Smooth muscle cell (in vitro differentiated cells): ENCODE results near the gene PCDHA10. TPM values are rescaled to one million over a fixed set of nuclear protein-coding genes. Genes with fewer than 3 reads are reported as not detected.
A peak's percentile ranks its signal among the peaks of the same experiment; 100 is the strongest.
"Not testable (repeated sequence)": the region's sequence is repeated elsewhere in the genome, so short reads cannot be mapped to it uniquely, and the experiment has no call there.

Experiments used
- DNase-seq: peaks from one replicate; lab custom pipeline; 2025; ENCODE audit not compliant: unreplicated experiment; lab: John Stamatoyannopoulos, UW
- H2AFZ ChIP-seq: fragments of 200-600 bp; sonication (generic); 2 replicates; pipeline ENCODE4 v1.6.0; 2016; ENCODE audit warnings: antibody characterized with exemption, low read depth, mild to moderate bottlenecking
- H3F3A ChIP-seq: fragments of 200-600 bp; sonication (generic); 2 replicates; pipeline ENCODE4 v1.6.0; 2017; ENCODE audit warnings: antibody characterized with exemption, low read depth
- H3K27ac ChIP-seq: fragments of 200-600 bp; sonication (generic); 2 replicates; pipeline ENCODE4 v1.5.1; 2016; ENCODE audit warnings: low read depth, mild to moderate bottlenecking
- H3K27me3 ChIP-seq: fragments of 200-600 bp; sonication (generic); 2 replicates; pipeline ENCODE4 v1.6.1; 2016; ENCODE audit warnings: low read depth, mild to moderate bottlenecking
- H3K36me3 ChIP-seq: fragments of 200-600 bp; sonication (generic); 2 replicates; pipeline ENCODE4 v1.5.1; 2016; ENCODE audit warnings: low read depth
- H3K4me1 ChIP-seq: fragments of 200-600 bp; sonication (generic); 2 replicates; pipeline ENCODE4 v1.5.1; 2016; ENCODE audit warnings: low read depth
- H3K4me2 ChIP-seq: fragments of 200-600 bp; sonication (generic); 2 replicates; pipeline ENCODE4 v1.6.0; 2016; ENCODE audit warnings: mild to moderate bottlenecking
- H3K4me3 ChIP-seq: fragments of 200-600 bp; sonication (generic); 2 replicates; pipeline ENCODE4 v1.5.1; 2016; ENCODE audit warnings: mild to moderate bottlenecking
- H3K79me2 ChIP-seq: fragments of 200-600 bp; sonication (generic); 2 replicates; pipeline ENCODE4 v1.6.0; 2016; ENCODE audit warnings: low read depth, mild to moderate bottlenecking
- H3K9ac ChIP-seq: fragments of 200-600 bp; sonication (generic); 2 replicates; pipeline ENCODE4 v1.6.0; 2016; ENCODE audit warnings: low read depth
- H3K9me3 ChIP-seq: fragments of 200-600 bp; sonication (generic); replicated peaks from 2 replicates; pipeline ENCODE4 v1.5.1; 2016; ENCODE audit warnings: low read depth
- H4K20me1 ChIP-seq: fragments of 200-600 bp; sonication (generic); 2 replicates; pipeline ENCODE4 v1.6.0; 2016; ENCODE audit warnings: low read depth
- CTCF ChIP-seq: fragments of 200-600 bp; sonication (generic); IDR thresholded peaks from 2 replicates; pipeline ENCODE4 v1.5.1; 2017; ENCODE audit warnings: borderline replicate concordance, mild to moderate bottlenecking, antibody characterized with exemption; ENCODE audit not compliant: insufficient read depth, poor library complexity, severe bottlenecking
- WGBS: methylation state at CpG from one replicate; pipeline ENCODE4 v1.1.7; 2016; ENCODE audit warnings: low lambda C conversion rate; 5-methylcytosine and 5-hydroxymethylcytosine counted together
- polyA plus RNA-seq: library from polyadenylated mRNA; unstranded; fragments of >200 nt; fragmentation: Nextera tagmentation; extraction: Ambion mirVana; gene quantifications from 2 replicates; pipeline ENCODE4 v1.2.1, GENCODE V29; 2016
- total RNA-seq: library from RNA; depleted of rRNA; stranded (reverse); fragments of >200 nt; gene quantifications from 2 replicates; pipeline ENCODE4 v1.2.3, GENCODE V29; 2014

Gene PCDHA10
- total and polyA plus RNA-seq, 2 experiments from 2014 or later: 10.1 to 16.1 TPM

- TF ChIP-seq CTCF: no peak
- WGBS: 98% methylated on average over 95 of the region's 114 CpGs
Observed at GRCh38 chr5:140870221-140871201, 14.8 kb downstream of the PCDHA10 start.

GRCh38 chr5:140875085-140876065 is 19.7 kb downstream of the PCDHA10 start, which contains the start of gene PCDHA12:
Gene PCDHA12 (plus strand): TSS chr5:140875308. CDS start chr5:140875473, 165 bp downstream.
- TF ChIP-seq CTCF: peak; percentile 66
- H3K9me3 ChIP-seq: no peaks in the 10 kb centered on the region
- peak within 1 kb of the TSS; percentile 55 for H2AFZ ChIP-seq
- H3K4me1 ChIP-seq: peaks cover 9% of the 10 kb centered on the region
- H4K20me1 ChIP-seq: peaks cover 3% of the 10 kb centered on the region
- H3K79me2 ChIP-seq: no peaks in the 10 kb centered on the region
- 7% methylated on average over 47 of the region's 47 CpGs for WGBS
- no peak for DNase-seq
- H3K4me3 ChIP-seq: peak within 1 kb of the TSS; percentile 72
- H3K27ac ChIP-seq: peak within 1 kb of the TSS; percentile 41
- no peaks in the 10 kb centered on the region for H3K36me3 ChIP-seq
- H3K27me3 ChIP-seq: no peaks in the 10 kb centered on the region
- H3F3A ChIP-seq: no peaks in the 10 kb centered on the region
- H3K4me2 ChIP-seq: peak within 1 kb of the TSS; percentile 85
- H3K9ac ChIP-seq: peak within 1 kb of the TSS; percentile 39

More at GRCh38 chr5:140870221-140871201, 14.8 kb downstream of the PCDHA10 start:
- no peak for DNase-seq
- Histone ChIP-seq H3F3A (no peaks in the 10 kb centered on the region), H3K27me3 (no peaks in the 10 kb centered on the region), H4K20me1 (no peaks in the 10 kb centered on the region), H3K27ac (no peak overlapping the region), H2AFZ (no peak overlapping the region), H3K4me1 (peaks cover 9% of the 10 kb centered on the region), H3K9ac (no peak overlapping the region), H3K4me3 (no peak overlapping the region), H3K79me2 (peaks cover 2% of the 10 kb centered on the region), H3K4me2 (no peak overlapping the region), H3K36me3 (no peaks in the 10 kb centered on the region), H3K9me3 (no peaks in the 10 kb centered on the region)

GRCh38 chr5:140876541-140877261 is 21.0 kb downstream of the PCDHA10 start:
- DNase-seq, H3K36me3 ChIP-seq, H3K4me3 ChIP-seq, H3K27me3 ChIP-seq, H3K4me2 ChIP-seq, H4K20me1 ChIP-seq, H3K79me2 ChIP-seq, H3K27ac ChIP-seq, H2AFZ ChIP-seq, H3F3A ChIP-seq, H3K9ac ChIP-seq, H3K9me3 ChIP-seq, H3K4me1 ChIP-seq: not testable (repeated sequence)
- 97% methylated on average over 73 of the region's 80 CpGs for WGBS
